Activated CD8-positive, alpha-beta T cell treated with anti-CD3 and anti-CD28 coated beads, Interleukin-2, amount 10 ng/mL, durations not matched to agents 7 days and 5 days (primary cell): Measurements from ENCODE around the gene HOXA10. TPM values are rescaled to one million over a fixed set of nuclear protein-coding genes. Genes with fewer than 3 reads are reported as not detected.

Source experiments
- ATAC-seq: fragments of 150-1000 bp; cut with Tn5 transposase; one replicate; pipeline ENCODE4 v1.10.0; 2021; ENCODE audit warnings: moderate library complexity
- CTCF ChIA-PET: fragments of 350-600 bp; sonication (Branson Sonifier 250); formaldehyde crosslinking; loops from one replicate; lab custom pipeline; 2021; ENCODE audit warnings: antibody characterized with exemption; lab: Charles Lee
- POLR2A ChIA-PET: fragments of 350-600 bp; sonication (Branson Sonifier 250); formaldehyde crosslinking; loops from one replicate; lab custom pipeline; 2021; ENCODE audit warnings: antibody characterized with exemption; lab: Charles Lee
- DNase-seq: peaks from one replicate; pipeline ENCODE4 v3.0.0-alpha.2; 2020
- H3K27ac Mint-ChIP-seq: one replicate; pipeline ENCODE4 v1.8.0; 2021; ENCODE audit warnings: mild to moderate bottlenecking, mixed read lengths
- H3K27me3 Mint-ChIP-seq: one replicate; pipeline ENCODE4 v1.8.0; 2021; ENCODE audit warnings: low read depth, mixed read lengths
- H3K36me3 Mint-ChIP-seq: one replicate; pipeline ENCODE4 v1.8.0; 2021; ENCODE audit warnings: low read depth, mixed read lengths
- H3K4me1 Mint-ChIP-seq: one replicate; pipeline ENCODE4 v1.8.0; 2021; ENCODE audit warnings: low read depth, mixed read lengths
- H3K4me3 Mint-ChIP-seq: one replicate; pipeline ENCODE4 v1.8.0; 2021; ENCODE audit warnings: mild to moderate bottlenecking, mixed read lengths
- H3K9me3 Mint-ChIP-seq: one replicate; pipeline ENCODE4 v1.8.0; 2022; ENCODE audit warnings: mixed read lengths; ENCODE audit not compliant: insufficient read depth
- total RNA-seq, 2 experiments: library from RNA; stranded (reverse); gene quantifications; one replicate each; pipeline ENCODE4 v1.2.3, GENCODE V29; 2021

HOXA10 gene
- total RNA-seq, 2 experiments from 2014 or later, result not detected

DNA sequence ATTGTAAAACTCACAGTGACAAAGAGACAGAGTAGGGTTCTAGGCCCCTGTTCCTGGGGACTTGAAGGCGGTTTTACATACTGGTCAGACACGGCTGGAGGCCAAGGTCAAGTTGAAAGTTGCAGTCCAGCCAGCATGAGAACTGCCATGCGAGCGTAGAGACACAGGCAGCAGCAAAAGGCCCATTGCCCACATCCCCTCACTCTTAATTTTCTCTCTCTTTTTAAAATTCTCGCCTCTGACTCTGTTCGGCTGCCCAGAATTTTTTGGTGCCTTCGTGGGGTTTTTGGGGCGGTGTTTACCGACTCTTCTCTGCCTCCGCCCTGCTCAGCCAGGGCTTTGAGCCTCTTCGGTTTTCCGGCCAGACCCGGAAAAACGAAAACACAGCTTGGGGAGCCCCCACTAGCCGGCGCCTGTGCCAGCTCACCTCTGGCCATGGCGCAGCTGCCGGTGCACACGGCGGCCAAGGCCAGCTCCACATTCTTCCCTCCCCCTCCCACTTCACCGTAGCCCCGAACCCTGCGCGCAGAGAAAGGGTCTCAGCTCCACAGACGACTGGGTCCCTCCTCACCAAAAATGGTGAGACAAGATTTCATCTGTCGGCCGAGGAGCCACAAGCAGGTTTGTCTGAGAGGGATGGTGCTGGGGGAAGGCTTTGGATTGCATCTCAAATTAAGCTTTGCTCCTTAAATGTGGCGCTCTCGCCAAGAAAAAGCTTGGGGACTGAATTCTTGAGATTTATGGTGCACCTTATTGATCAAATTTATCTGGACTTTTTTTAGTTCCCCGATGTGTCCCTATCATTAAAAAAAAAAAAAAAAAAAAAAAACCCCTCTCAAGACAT lies 28.1 kb upstream of the HOXA10 start:
- no peak overlapping the region for H3K4me3 Mint-ChIP-seq
- H3K27me3 Mint-ChIP-seq, result peaks cover 88% of the 10 kb centered on the region
- DNase-seq (no peak), ATAC-seq (no peak)
- no peak overlapping the region for H3K27ac Mint-ChIP-seq
- H3K36me3 Mint-ChIP-seq, result no peaks in the 10 kb centered on the region
- peaks cover 35% of the 10 kb centered on the region for H3K4me1 Mint-ChIP-seq
- H3K9me3 Mint-ChIP-seq, result no peaks in the 10 kb centered on the region
- ChIA-PET CTCF (interaction anchor here (1.0 to 1.3 kb wide), 3 partner anchors 9 to 719 kb away, joined by 3 to 6 read pairs (median 3); no protein-coding TSS in a partner anchor), POLR2A (no interaction called here)

DNA sequence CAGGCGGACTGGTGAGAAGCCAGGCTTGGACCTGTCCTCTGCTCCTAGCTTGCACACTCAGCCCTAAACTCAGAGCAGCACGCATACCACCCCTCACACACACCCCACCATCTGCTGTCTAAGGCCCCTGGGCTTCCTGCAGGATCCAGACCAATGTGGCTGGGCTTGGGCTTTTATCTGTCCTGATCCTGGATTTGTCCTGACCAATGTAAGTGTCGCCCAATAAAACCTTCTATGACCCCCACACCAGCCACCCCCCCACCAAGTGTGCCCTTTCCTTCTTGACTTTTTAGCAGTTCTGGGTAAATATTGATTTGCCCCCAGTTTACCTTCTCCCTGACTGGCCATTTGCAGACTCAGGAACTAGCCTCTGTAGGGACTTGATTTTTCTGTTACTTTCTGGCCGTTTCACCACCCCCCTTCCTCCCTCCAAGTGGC lies 27.5 kb upstream of the HOXA10 start:
- DNase-seq (no peak), ATAC-seq (no peak)
- Mint-ChIP-seq H3K27ac (no peak overlapping the region), H3K4me3 (no peak overlapping the region), H3K4me1 (peaks cover 35% of the 10 kb centered on the region), H3K9me3 (no peaks in the 10 kb centered on the region), H3K36me3 (no peaks in the 10 kb centered on the region), H3K27me3 (peaks cover 84% of the 10 kb centered on the region)
- ChIA-PET POLR2A (no interaction called here), CTCF (interaction anchor here (0.6 to 1.7 kb wide), 4 partner anchors 9 to 1333 kb away, joined by 3 to 6 read pairs (median 3); no protein-coding TSS in a partner anchor)

DNA sequence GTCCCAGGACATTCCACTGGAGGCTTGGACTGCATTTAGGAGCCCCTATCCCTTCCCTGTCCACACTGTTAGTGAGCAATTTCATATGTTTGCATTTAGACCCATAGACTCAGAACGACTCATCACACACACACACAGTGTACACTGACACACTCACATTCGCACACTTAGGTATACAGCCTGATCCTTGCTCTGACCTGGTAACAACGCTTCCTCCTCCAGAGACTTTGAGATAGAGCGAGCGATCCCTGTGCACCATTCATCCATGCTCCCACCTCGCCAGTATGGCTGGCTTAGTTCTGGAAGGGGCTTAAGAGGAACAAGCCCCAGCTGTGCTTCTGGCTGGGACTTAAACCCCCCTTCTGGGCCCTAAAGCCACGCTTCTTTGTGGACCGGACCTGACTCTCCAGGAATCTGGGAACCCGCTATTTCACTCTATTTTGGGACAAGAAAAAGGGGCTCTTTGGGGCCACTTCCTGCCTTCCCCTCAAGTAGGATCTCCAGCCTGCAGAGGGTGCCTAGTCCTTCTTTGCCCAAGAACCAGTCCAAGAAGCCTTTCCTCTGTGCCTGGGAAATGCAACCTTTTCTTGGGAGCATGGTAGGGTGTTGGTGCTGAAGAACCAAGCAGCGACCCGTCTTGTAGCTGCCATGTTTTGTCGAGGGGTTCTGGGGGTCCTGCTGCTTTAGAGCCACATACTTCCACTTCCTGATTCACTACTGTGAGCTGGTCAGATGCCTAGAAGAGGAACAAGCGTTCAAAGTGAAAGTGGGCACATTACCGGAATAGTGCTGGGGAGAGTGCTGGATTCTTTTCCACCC lies 26.9 kb upstream of the HOXA10 start:
- Mint-ChIP-seq H3K36me3 (no peaks in the 10 kb centered on the region), H3K27me3 (peaks cover 83% of the 10 kb centered on the region), H3K4me3 (peak overlapping the region; percentile 55), H3K4me1 (peaks cover 33% of the 10 kb centered on the region), H3K9me3 (no peaks in the 10 kb centered on the region), H3K27ac (peak overlapping the region; percentile 46)
- no peak for DNase-seq
- POLR2A ChIA-PET, result no interaction called here
- CTCF ChIA-PET, result interaction anchor here (0.6 to 1.7 kb wide), 2 partner anchors 10 to 1333 kb away, joined by 3 read pairs; no protein-coding TSS in a partner anchor
- no peak for ATAC-seq

DNA sequence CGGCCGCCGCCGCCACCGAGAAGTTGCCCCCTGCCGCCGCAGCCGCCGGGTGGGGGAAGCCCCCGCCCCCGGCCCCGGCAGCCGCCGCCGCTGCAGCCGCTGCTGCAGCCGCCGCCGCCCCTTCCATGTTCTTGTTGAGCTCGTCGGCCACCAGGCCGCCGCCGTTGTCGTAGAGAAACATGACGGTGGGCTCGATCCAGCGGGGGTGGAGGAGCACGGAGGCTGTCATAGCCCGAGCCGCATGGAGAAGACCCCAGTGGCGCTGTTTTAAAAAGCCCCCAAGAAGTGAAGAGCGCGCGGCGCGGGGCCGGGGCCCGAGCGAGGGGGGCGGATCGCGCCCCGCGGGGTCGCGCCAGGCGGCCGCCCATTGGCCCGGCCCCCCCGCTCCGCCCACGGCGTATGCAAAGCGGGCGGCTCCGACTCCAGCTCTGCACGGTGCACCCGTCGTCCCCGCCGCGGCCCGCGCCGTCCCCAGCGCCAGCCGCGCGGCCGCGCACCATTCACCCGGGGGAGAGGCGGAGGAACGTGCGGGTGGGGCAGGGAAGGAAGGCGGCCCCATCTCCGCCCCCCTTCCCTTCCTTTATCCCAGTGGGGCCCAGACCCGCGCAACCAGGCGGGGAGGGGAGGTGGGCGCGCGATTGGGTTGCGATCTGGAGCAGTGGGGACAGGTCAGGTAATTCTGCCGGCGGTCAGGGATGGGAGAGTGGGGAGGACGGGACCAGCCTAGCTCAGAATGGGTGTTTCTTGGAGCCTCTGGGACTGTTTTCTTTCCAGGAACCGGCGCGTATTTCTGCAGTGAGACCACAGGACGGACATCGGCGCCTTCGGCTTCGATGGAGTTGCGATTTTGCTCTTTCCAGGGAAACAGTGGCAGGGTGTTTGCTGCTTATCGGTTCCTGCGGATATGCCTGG lies 26.0 kb upstream of the HOXA10 start, which contains the start of gene HOXA13:
Gene HOXA13, minus strand, starts transcription at position 243 of the 912 bp plus-strand sequence. Its CDS starts 14 bp downstream, at position 229.
- POLR2A ChIA-PET, result no interaction called here
- CTCF ChIA-PET, result interaction anchor here (1.7 to 2.0 kb wide), 3 partner anchors 9 to 38 kb away, joined by 3 to 6 read pairs (median 5); no protein-coding TSS in a partner anchor
- Mint-ChIP-seq H3K9me3 (no peaks in the 10 kb centered on the region), H3K4me1 (peaks cover 29% of the 10 kb centered on the region), H3K27me3 (peaks cover 81% of the 10 kb centered on the region), H3K4me3 (peak within 1 kb of the TSS; percentile 63), H3K27ac (peak within 1 kb of the TSS; percentile 46), H3K36me3 (no peaks in the 10 kb centered on the region)
- DNase-seq (no peak), ATAC-seq (peak; percentile 70)

DNA sequence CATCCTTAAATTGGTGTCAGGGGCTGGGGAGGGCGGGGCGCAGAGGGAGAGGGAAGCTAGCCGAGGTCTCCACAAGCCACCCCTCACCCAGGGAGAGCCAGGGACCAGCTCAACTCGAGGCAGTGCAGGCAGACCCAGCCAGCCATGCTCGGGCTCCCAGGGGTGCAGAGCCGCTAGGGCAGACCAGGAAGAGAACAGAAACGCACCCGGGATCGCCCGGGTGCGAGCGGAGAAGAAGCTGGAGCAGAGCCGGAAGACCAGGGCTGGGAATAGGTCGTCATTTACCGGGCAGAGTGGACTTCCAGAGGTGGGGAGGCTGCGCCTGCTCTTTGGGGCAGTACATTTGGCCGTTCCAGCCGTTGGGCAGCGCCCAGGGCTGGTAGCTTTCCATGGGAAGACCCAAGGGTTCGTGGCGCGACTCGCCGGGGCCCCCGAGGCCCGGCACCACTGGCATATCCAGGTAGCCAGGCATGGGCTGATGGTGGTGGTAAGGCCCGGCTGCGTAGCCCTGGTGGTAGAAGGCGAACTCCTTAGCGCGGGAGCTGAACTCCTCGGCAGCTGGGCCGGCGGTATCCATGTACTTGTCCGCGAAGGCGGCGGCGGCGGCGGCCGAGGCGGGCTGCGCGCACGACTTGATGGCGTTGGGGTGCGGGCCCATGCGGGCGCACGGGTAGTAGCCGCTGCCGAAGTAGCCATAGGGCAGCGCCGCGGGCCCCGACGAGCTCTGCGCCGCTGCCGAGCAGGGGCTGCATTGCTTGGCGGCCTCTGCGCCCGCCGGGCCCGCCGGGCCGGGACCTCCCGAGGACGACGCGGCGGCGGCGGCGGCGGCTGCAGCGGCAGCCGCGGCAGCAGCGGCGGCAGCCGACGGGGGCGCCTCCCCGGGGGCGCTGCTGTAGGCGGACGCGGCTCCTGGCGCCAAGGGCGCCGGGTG lies 25.0 kb upstream of the HOXA10 start:
- Mint-ChIP-seq H3K36me3 (no peaks in the 10 kb centered on the region), H3K4me3 (peak overlapping the region; percentile 45), H3K9me3 (no peaks in the 10 kb centered on the region), H3K4me1 (peaks cover 26% of the 10 kb centered on the region), H3K27me3 (peaks cover 80% of the 10 kb centered on the region), H3K27ac (peak overlapping the region; percentile 43)
- no peak for ATAC-seq
- POLR2A ChIA-PET, result interaction anchor here (0.8 kb wide), 1 partner anchor 12 kb away, joined by 3 read pairs; no protein-coding TSS in a partner anchor
- no peak for DNase-seq
- CTCF ChIA-PET, result interaction anchor here (1.0 to 2.0 kb wide), 4 partner anchors 12 to 38 kb away, joined by 3 to 6 read pairs (median 4); partner anchors contain the start of gene HOXA11

DNA sequence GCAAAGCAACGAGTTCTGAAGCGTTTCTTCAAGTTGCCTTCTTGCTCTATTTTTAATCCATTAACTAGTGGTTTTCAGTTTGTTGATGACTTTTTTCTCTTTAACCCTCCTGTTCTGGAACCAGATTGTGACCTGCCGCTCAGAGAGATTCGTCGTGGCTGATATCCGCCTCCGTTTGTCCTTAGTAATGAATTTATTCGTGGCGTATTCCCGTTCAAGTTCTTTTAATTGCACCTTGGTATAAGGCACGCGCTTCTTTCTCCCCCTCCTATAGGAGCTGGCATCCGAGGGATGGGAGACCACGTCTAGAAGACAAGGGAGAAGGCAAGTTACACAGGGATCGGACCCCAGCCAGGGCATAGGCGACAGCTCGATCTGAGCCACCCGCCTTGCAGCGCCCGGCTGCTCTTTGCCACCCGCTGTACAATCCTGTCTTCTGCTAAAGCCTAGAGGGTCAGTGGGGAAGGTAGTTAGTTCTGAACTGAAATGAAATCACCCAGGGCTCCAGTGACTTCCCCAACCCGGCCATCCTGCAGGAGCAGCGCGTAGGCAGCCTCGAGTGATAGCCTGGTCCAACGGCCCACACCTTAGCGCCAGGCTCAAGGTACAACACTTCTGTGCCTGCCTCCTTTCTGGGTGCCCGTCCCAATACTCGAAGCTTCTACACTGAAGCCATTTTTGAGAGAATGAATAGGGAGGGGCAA lies 24.2 kb upstream of the HOXA10 start:
- H3K4me1 Mint-ChIP-seq, result peaks cover 30% of the 10 kb centered on the region
- H3K36me3 Mint-ChIP-seq, result no peaks in the 10 kb centered on the region
- H3K9me3 Mint-ChIP-seq, result no peaks in the 10 kb centered on the region
- ATAC-seq (no peak), DNase-seq (no peak)
- POLR2A ChIA-PET, result interaction anchor here (0.8 kb wide), 1 partner anchor 11 kb away, joined by 3 read pairs; no protein-coding TSS in a partner anchor
- CTCF ChIA-PET, result interaction anchor here (1.0 to 2.0 kb wide), 4 partner anchors 13 to 37 kb away, joined by 3 to 6 read pairs (median 4); partner anchors contain the start of gene HOXA11
- H3K27ac Mint-ChIP-seq, result no peak overlapping the region
- H3K27me3 Mint-ChIP-seq, result peaks cover 80% of the 10 kb centered on the region
- peak overlapping the region; percentile 2 for H3K4me3 Mint-ChIP-seq

DNA sequence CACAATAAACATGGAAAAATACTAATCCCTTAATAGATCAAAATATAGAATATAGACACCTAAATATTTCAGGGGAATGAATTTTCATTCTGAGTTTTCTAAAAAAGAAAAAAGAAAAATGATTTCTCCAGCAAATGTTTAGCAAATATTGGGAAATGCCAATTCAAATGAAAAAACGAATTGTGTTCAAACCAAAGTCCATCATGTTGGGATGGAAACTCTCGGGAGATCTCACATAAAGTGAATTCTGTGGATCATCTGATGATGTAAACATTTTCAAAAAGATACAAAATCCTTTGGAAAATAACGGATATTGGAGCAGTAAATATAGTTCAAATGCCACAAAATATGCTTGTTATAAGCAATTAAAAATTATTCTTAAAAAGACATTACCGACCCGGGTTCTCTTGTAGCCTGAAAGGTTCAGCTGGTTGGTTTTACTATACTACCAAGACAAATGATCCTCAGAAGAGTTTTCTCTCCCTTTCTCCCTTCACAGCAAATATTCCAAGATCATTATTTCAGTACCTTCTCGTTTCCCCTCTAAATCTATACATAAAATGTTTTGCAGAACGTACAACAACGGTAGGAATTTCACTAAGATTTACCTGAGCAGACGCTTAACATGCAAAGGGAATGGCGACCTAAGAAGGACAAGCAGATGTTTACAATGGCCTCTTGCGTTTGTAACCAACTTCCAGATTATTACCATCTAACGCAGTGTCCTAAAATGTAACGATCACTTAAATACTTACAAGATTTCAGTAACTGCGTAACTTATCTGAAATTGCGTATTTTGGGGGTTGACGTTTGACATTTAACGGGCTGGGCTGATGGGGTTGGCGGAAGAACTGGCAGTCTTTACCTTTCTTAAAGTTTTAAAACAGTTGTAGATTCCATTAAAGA lies 23.3 kb upstream of the HOXA10 start:
- DNase-seq (no peak), ATAC-seq (no peak)
- Mint-ChIP-seq H3K27me3 (peaks cover 77% of the 10 kb centered on the region), H3K4me1 (peaks cover 33% of the 10 kb centered on the region), H3K27ac (no peak overlapping the region), H3K4me3 (no peak overlapping the region), H3K9me3 (no peaks in the 10 kb centered on the region), H3K36me3 (no peaks in the 10 kb centered on the region)
- ChIA-PET CTCF (interaction anchor here (2.0 kb wide), 1 partner anchor 13 kb away, joined by 6 read pairs; no protein-coding TSS in a partner anchor), POLR2A (no interaction called here)

DNA sequence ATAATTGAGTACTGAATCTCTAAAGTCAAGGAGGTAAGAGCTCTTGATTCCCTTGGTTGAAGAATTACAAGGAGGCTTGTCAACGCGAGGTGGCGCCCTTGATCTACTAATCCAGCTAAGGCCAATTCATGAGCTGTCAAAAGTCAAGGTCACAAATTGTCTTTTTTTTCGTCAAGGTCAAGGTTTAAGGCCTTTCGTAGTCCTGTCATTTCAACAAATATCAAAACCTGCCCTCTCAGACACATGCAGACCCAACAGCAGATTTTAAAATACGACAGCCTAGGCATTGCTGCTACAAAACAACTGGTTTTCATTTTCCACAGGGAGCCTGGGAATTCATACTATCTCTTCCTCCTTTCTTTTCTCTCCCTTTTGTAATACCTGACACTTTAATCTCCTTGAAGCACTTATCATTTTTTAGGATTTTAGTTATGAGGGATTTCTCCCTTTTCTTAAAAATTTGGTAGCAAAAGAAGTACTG lies 22.2 kb upstream of the HOXA10 start:
- Mint-ChIP-seq H3K27ac (no peak overlapping the region), H3K4me1 (peaks cover 28% of the 10 kb centered on the region), H3K27me3 (peaks cover 77% of the 10 kb centered on the region), H3K36me3 (no peaks in the 10 kb centered on the region), H3K9me3 (no peaks in the 10 kb centered on the region), H3K4me3 (no peak overlapping the region)
- peak; percentile 85 for DNase-seq
- no peak for ATAC-seq
- CTCF ChIA-PET, result interaction anchor here (0.6 to 4.9 kb wide), 70 partner anchors 8 to 897 kb away, joined by 3 to 37 read pairs (median 4); partner anchors contain the start of genes HIBADH and HOXA11
- POLR2A ChIA-PET, result no interaction called here
